KMS-11 (cell line): ENCODE measurements around the gene ELAVL1.

Source experiments
- H2AFZ ChIP-seq: fragments of 200-600 bp; sonication (generic); 2 replicates; pipeline ENCODE4 v1.6.1; 2016; ENCODE audit warnings: antibody characterized with exemption, mixed run types, low read depth
- H3K27ac ChIP-seq: fragments of 200-600 bp; sonication (generic); 2 replicates; pipeline ENCODE4 v1.6.1; 2016; ENCODE audit warnings: mild to moderate bottlenecking, mixed run types
- H3K27me3 ChIP-seq: fragments of 200-600 bp; sonication (generic); 2 replicates; pipeline ENCODE4 v1.6.1; 2017; ENCODE audit warnings: mild to moderate bottlenecking, low read depth, mixed run types, moderate library complexity; ENCODE audit not compliant: insufficient read depth
- H3K36me3 ChIP-seq: fragments of 200-600 bp; sonication (generic); 2 replicates; pipeline ENCODE4 v1.6.1; 2017; ENCODE audit warnings: mild to moderate bottlenecking, mixed run types; ENCODE audit not compliant: insufficient read depth
- H3K4me1 ChIP-seq: fragments of 200-600 bp; sonication (generic); 2 replicates; pipeline ENCODE4 v1.6.1; 2016; ENCODE audit warnings: mild to moderate bottlenecking, low read depth, mixed run types; ENCODE audit not compliant: poor library complexity, severe bottlenecking
- H3K4me2 ChIP-seq: fragments of 200-600 bp; sonication (generic); 2 replicates; pipeline ENCODE4 v1.7.0; 2016; ENCODE audit warnings: mild to moderate bottlenecking, mixed run types
- H3K4me3 ChIP-seq: fragments of 200-600 bp; sonication (generic); IDR thresholded peaks from 2 replicates; pipeline ENCODE4 v1.6.1; 2017; ENCODE audit warnings: low read depth, low read length, mixed read lengths; ENCODE audit not compliant: insufficient read depth
- H3K79me2 ChIP-seq: fragments of 200-600 bp; sonication (generic); 2 replicates; pipeline ENCODE4 v1.6.1; 2016; ENCODE audit warnings: low read depth, mixed run types; ENCODE audit not compliant: insufficient read depth
- H3K9ac ChIP-seq: fragments of 200-600 bp; sonication (generic); 2 replicates; pipeline ENCODE4 v1.6.1; 2016; ENCODE audit warnings: mild to moderate bottlenecking, mixed run types
- H4K20me1 ChIP-seq: fragments of 200-600 bp; sonication (generic); 2 replicates; pipeline ENCODE4 v1.6.1; 2016; ENCODE audit warnings: mild to moderate bottlenecking, mixed run types; ENCODE audit not compliant: insufficient read depth
- TF ChIP-seq, protein P1 (sequence below): fragments of 200-600 bp; sonication (generic); conservative IDR thresholded peaks from 2 replicates; pipeline ENCODE4 v1.6.1; 2017; ENCODE audit warnings: low read depth, mild to moderate bottlenecking, antibody characterized with exemption, low read length, moderate library complexity, mixed read lengths

The ELAVL1 gene

DNA sequence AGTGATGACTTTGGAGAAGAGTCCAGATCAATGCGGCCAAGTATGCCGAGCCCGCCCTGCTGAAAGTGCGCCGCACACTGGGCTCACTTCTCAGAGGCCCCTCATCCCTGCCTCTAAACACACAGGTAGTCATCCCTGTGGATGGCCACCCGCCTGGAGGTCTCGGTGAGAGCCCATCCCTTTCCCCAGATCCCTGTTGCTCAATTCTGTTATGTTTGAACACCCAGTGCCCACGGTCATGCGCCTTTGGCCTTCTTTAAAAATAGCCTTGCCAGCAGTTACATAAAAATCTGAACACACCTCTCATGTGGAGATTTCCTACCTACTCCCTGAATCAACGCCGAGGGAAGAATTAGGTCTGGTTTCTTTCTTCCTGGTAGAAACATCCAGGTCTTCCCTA, 11.9 kb downstream of the ELAVL1 start:
- TF ChIP-seq, protein P1, sequence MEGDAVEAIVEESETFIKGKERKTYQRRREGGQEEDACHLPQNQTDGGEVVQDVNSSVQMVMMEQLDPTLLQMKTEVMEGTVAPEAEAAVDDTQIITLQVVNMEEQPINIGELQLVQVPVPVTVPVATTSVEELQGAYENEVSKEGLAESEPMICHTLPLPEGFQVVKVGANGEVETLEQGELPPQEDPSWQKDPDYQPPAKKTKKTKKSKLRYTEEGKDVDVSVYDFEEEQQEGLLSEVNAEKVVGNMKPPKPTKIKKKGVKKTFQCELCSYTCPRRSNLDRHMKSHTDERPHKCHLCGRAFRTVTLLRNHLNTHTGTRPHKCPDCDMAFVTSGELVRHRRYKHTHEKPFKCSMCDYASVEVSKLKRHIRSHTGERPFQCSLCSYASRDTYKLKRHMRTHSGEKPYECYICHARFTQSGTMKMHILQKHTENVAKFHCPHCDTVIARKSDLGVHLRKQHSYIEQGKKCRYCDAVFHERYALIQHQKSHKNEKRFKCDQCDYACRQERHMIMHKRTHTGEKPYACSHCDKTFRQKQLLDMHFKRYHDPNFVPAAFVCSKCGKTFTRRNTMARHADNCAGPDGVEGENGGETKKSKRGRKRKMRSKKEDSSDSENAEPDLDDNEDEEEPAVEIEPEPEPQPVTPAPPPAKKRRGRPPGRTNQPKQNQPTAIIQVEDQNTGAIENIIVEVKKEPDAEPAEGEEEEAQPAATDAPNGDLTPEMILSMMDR, result no peak
- no peak overlapping the region for H3K4me3 ChIP-seq
- H3K27ac ChIP-seq, result no peak overlapping the region
- no peak overlapping the region for H3K4me2 ChIP-seq
- H3K36me3 ChIP-seq, result no peaks in the 10 kb centered on the region
- peaks cover 64% of the 10 kb centered on the region for H3K79me2 ChIP-seq
- H3K27me3 ChIP-seq, result no peaks in the 10 kb centered on the region
- H3K4me1 ChIP-seq, result peaks cover 7% of the 10 kb centered on the region
- H3K9ac ChIP-seq, result no peak overlapping the region
- H2AFZ ChIP-seq, result no peak overlapping the region
- peaks cover 42% of the 10 kb centered on the region for H4K20me1 ChIP-seq

DNA sequence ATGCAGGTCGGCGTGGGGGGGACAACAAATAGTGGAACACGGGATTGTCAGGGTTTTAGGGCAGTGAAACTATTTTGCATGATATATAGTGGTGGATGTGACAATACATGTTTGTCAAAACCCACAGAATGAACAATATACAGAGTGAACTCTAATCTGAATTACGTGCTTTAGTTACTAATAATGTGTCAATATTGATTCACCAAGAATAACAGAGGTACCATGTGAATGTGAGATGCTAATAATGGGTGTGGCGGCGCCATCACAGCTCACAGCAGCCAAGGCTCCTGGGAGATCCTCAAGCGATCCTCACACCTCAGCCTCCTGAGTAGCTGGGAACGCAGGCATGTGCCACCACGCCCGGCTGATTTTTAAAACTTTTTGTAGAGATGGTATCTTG, 12.9 kb downstream of the ELAVL1 start:
- H3K9ac ChIP-seq, result no peak overlapping the region
- H3K27me3 ChIP-seq, result no peaks in the 10 kb centered on the region
- peaks cover 7% of the 10 kb centered on the region for H3K4me1 ChIP-seq
- peaks cover 34% of the 10 kb centered on the region for H4K20me1 ChIP-seq
- no peak overlapping the region for H2AFZ ChIP-seq
- no peaks in the 10 kb centered on the region for H3K36me3 ChIP-seq
- H3K27ac ChIP-seq, result no peak overlapping the region
- TF ChIP-seq, protein P1, result no peak
- peaks cover 54% of the 10 kb centered on the region for H3K79me2 ChIP-seq
- no peak overlapping the region for H3K4me3 ChIP-seq
- no peak overlapping the region for H3K4me2 ChIP-seq

DNA sequence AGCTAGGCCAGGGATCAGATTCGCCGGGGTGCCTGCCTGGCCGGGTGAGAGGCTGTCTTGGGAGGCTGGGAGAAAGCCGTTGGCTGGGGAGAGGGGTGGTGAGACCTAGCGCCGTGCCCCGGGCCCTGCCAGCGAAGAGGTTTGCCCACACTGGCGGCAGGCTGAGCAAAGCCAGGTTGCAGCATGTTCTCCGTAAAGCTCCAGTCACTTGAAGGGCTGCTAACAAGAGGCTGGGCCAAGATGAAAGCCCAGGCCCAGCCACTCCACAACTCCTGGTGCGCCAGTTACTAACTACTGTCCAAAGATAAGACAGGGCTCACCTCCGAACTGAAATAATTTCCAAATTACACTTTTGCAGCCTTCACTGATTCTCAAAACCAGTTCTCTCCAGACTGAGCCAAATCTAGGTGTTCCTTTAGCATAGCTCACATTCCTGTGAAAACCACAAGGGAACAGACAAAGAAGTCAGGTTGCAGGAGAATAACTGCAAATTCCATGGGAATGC, 16.3 kb downstream of the ELAVL1 start:
- H3K4me2 ChIP-seq, result no peak overlapping the region
- H3K27ac ChIP-seq, result no peak overlapping the region
- H3K79me2 ChIP-seq, result peaks cover 21% of the 10 kb centered on the region
- H3K4me1 ChIP-seq, result peaks cover 1% of the 10 kb centered on the region
- H3K36me3 ChIP-seq, result no peaks in the 10 kb centered on the region
- no peak overlapping the region for H2AFZ ChIP-seq
- peaks cover 5% of the 10 kb centered on the region for H4K20me1 ChIP-seq
- H3K4me3 ChIP-seq, result no peak overlapping the region
- TF ChIP-seq, protein P1, result no peak
- H3K27me3 ChIP-seq, result no peaks in the 10 kb centered on the region
- H3K9ac ChIP-seq, result no peak overlapping the region

DNA sequence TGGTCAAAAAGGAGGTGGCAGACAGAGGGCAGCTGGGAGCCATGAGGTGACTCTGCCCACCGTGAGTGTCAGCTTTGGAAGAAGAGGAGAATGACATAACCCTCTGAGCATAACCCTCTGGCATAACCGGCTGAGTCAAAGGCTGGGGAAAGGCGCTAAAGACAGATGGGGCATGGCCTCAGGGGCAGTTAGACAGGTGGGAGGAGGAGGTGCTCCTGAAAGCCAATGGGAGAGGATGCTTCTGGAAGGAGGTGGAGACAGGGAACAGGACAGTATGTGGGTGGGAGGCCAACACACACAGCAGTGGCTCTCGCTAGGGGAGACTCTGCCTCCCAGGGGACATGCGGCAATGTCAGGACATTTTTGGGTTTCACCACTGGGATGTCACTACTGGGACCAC, 17.1 kb downstream of the ELAVL1 start:
- no peaks in the 10 kb centered on the region for H3K27me3 ChIP-seq
- TF ChIP-seq, protein P1, result no peak
- no peak overlapping the region for H3K9ac ChIP-seq
- H3K4me1 ChIP-seq, result no peaks in the 10 kb centered on the region
- H3K79me2 ChIP-seq, result peaks cover 13% of the 10 kb centered on the region
- H4K20me1 ChIP-seq, result no peaks in the 10 kb centered on the region
- no peak overlapping the region for H3K4me3 ChIP-seq
- H3K27ac ChIP-seq, result no peak overlapping the region
- no peak overlapping the region for H3K4me2 ChIP-seq
- no peak overlapping the region for H2AFZ ChIP-seq
- H3K36me3 ChIP-seq, result no peaks in the 10 kb centered on the region
